Stimulated activated naive CD8-positive, alpha-beta T cell treated with anti-CD3 and anti-CD28 coated beads, Interleukin-15, Interleukin-2, amounts not matched to agents 100 U/mL and 50 U/mL, for 24 hours (primary cell): ENCODE results near the gene TNRC6C.
"Not testable (repeated sequence)": the region's sequence is repeated elsewhere in the genome, so short reads cannot be mapped to it uniquely, and the experiment has no call there.

Experiments
- ATAC-seq: fragments of 150-1000 bp; cut with Tn5 transposase; one replicate; pipeline ENCODE4 v1.10.0; 2021
- DNase-seq: peaks from one replicate; pipeline ENCODE4 v3.0.0; 2021

TNRC6C gene

DNA sequence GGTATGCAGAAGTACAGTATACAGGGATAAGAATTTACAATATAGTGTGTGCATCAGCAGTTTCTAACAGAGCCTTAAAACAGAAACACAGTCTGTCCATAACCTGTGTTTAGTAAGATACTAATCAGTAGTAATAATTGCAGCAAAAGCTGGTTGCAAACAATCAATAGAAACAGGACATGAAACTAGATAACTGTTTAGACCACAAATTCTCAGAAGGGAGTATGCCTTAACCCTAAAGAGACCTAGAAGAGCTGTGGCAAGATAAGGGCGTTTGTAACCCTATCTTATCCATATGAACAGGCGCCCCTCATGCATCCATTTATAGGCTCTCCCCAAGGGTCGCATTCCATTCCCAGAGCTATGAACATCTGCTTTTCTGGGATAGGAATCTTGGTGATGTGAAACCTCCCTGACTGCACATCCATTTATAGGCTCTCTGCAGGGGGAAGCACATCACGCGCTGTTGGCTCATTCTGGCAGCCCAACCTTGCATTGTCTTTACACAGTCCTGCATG is 123.9 kb downstream of the TNRC6C start:
- not testable (repeated sequence) for ATAC-seq, DNase-seq

DNA sequence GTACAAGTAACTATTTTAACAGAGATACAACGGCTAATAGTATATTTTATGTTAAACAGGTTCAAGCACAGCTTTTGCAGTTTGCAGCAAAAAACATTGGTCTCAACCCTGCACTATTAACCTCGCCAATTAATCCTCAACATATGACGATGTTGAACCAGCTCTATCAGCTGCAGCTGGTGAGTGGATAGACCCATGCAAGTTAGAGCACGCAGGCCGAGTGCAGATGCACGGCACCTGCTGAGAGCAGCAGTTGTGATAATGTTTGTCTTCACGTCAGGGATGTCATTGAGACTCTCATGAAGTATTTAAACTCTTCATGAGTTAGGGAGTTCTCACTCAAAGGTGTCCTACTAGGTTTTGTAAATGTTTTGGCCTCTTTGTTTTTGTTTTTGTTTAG is 124.5 kb downstream of the TNRC6C start:
- no peak for DNase-seq
- ATAC-seq, result no peak

GRCh38 chr17:78086740-78087139 is 128.2 kb downstream of the TNRC6C start:
- no peak for DNase-seq
- no peak for ATAC-seq

DNA sequence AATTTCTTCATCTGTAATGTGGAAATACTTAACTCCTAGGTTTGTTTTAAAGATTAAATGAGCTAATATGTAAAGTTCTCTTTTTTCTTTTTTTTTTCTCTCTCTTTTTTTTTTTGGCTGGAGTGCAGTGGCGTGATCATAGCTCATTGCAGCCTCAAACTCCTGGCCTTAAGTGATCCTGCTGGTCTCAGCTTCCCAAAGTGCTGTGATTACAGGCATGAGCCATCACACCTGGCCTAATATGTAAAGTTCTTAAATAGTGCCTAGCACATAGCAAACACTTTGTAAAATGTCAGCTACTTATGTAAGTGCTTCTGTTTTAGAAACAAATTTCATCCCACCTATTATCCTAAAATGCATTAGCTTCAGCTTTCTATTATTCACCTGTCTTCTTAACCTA is 130.0 kb downstream of the TNRC6C start:
- ATAC-seq (no peak), DNase-seq (no peak)

DNA sequence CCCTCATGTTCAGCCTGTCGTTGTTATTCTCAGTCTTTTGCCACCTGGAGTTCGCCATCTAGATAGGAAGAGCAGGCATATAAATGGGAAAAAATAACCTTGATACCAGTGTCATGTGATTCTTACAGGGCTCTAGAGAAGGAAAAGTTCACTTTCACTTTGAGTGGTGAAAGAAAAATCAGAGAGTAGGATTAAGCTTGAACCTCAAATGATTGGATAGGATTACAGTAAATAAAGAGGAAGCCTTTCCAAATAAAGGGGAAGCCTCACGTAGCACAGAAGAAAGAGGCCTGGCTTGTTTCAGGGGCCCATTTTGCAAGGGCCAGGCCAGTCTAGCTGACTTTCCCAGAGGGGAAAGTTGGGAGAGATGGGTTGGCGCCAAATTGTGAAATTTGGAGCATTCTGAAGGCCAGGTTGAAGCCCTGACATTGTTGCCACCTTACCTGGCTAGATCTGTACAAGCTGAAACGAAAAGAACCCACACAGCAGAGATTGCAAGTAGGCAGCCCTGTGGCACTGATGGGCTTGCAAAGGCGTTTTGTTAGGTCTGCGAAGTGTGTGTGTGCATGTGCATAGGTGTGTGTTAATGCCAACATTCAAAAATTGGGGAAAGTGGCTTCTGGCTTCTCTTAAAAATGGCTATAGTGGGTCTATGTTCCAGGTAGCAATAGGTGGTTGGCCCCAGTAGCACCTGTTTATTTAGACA is 131.2 kb downstream of the TNRC6C start:
- no peak for ATAC-seq
- no peak for DNase-seq

DNA sequence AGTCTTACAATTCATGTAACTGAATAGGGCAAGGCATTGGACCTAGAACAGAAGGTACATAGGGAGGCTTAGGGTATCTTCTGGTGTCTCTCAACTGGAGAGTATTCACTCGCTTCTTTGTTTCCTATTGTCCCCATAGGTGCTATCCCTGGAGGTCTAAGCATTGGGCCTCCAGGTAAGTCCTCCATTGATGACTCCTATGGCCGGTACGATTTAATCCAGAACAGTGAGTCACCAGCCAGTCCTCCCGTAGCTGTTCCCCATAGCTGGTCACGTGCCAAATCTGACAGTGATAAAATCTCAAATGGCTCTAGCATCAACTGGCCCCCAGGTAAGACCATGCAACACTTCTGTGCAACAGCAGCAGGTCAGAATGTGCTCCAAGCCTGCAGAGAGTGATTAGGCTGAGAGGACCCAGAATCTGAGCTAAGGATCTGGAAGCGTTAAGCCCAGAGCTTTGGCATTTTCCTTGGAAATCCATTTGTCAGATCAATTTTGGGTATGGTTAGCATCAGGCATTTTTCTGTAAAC is 134.4 kb downstream of the TNRC6C start:
- no peak for DNase-seq
- ATAC-seq, result no peak

DNA sequence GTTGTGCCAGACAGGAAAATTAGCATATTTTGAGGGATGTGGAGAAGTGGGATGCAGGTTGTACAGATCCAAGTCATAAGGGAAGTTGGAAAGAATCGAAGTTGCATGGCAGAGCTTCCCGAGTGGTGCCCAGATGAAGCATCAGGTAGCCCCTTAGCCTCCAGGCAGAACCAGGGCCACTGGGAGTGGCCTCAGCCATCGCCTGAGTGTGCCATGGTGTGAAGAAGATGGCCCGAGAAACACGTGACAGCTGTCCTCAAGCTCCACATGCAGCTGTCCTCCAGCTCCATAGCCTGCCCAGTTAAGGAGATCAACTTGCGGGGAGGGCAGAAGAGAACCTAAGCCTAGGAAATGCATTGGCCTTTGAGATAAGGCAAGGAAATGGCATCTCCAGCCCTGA is 136.5 kb downstream of the TNRC6C start:
- DNase-seq, result no peak
- ATAC-seq, result no peak

GRCh38 chr17:78096093-78096492 is 137.6 kb downstream of the TNRC6C start:
- ATAC-seq (no peak), DNase-seq (no peak)

DNA sequence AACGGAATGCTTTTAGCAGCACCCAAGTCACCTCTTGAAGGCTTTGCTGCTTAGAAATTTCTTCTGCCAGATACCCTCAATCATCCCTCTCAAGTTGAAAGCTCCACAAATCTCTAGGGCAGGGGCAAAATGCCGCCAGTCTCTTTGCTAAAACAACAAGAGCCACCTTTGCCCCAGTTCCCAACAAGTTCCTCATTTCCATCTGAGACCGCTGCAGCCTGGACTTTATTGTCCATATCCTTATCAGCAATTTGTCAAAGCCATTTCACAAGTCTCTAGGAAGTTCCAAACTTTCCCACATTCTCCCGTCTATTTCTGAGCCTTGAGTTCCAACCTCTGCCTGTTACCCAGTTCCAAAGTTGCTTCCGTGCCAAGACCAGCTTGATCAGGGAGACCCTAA is 142.6 kb downstream of the TNRC6C start:
- DNase-seq (no peak), ATAC-seq (no peak)

- DNase-seq (no peak), ATAC-seq (no peak)
Observed at GRCh38 chr17:78101542-78101941, 143.0 kb downstream of the TNRC6C start.

GRCh38 chr17:78103311-78103710 is 144.8 kb downstream of the TNRC6C start:
- ATAC-seq (no peak), DNase-seq (no peak)

DNA sequence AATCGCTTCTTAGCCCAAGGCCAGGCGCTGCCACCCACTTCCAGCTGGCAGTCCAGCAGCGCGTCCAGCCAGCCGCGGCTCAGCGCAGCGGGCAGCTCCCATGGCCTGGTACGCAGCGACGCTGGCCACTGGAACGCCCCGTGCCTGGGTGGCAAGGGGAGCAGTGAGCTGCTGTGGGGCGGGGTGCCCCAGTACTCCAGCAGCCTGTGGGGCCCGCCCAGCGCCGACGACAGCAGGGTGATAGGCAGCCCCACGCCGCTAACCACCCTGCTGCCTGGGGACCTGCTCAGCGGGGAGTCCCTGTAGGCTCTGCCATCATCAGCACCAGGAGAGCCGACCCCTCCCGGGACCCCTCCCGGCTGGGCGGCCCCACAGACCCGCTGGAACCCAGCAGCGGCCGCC is 146.0 kb downstream of the TNRC6C start:
- ATAC-seq, result peak; percentile 24

DNA sequence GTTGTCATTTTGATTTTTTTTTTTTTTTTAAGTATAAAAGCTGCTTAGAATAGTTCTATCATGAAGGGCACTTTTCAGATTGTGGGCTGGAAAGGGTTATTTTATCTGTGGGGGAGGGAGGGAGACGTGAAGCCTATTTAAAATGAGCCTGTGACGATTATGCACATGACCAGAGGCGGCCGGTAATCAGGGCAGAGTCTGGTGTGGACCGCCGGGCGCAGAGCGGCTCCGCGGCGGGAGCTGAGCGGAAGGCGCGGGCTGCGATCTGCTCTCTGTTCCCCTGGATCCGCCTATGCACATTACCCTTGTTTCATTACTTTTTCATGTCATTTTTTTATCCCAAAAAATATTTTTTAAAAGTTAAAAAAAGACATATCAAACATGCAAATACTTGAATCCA is 146.6 kb downstream of the TNRC6C start:
- no peak for DNase-seq
- no peak for ATAC-seq

More for the DNA sequence above, 146.0 kb downstream of the TNRC6C start:
- DNase-seq, result no peak

DNA sequence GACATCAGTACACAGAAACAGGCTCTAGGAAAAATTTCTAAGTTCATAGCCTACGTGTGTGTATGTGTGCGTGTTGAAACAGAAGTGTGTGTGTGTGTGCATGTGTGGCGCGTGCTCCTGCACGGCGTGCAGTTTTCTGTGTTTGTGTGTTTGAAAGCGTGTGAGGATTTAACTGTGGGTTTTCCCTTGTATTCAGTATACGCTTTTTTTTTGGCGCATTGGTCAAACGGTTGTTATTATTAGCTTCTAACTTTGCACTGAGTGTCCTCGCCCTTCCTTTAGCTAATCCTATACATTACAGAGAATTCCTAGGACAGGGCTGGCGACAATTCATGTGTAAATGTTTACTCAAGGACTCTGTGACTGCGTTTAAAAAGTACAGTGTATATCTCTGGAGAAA is 147.0 kb downstream of the TNRC6C start:
- ATAC-seq, result no peak
- no peak for DNase-seq

- ATAC-seq (no peak), DNase-seq (no peak)
Observed at GRCh38 chr17:78106211-78106610, 147.7 kb downstream of the TNRC6C start.

GRCh38 chr17:78107457-78107856 is 149.0 kb downstream of the TNRC6C start:
- DNase-seq, result no peak
- ATAC-seq, result no peak

DNA sequence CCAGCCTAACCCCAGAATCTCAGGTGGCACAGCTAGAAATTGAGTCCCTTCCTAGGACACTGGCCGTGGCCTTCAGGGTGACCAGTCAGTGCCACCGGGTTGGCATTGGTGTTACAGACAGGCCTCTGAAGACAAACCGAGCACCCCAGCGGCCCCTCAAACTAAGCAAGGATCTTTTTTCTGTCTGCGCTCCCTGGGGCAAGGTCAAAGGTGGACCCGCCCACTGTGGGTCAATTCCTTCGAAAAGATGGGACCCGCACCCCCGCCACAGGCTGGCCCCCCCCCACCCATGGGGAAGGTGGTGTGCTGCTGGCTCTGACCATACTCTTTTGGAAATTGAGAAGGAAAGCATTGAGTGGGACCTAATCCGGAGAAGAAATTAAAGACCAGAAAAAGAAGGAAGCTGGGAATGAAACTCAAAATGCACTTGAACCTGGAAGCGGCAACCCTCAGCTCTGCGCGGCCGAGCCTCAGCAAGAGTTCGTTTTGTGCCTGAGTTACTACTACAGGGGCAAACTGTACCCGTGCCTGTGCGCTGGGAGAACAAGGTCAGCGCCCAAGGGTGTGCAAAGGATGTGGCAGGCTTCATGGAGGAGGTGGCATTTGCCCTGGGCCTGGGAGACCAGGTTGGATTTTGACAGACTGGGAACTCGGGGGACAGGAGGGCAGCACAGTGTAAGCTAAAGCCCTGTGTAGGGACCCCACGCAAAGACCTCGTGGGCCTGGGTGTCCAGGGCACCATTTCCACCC is 149.6 kb downstream of the TNRC6C start:
- no peak for DNase-seq
- no peak for ATAC-seq

GRCh38 chr17:78108726-78109488 is 150.4 kb downstream of the TNRC6C start:
- no peak for DNase-seq
- no peak for ATAC-seq

- ATAC-seq (no peak), DNase-seq (no peak)
Observed at GRCh38 chr17:78109489-78109761, 150.9 kb downstream of the TNRC6C start.

- no peak for DNase-seq
- no peak for ATAC-seq
Observed at GRCh38 chr17:78110363-78111015, 152.0 kb downstream of the TNRC6C start.

DNA sequence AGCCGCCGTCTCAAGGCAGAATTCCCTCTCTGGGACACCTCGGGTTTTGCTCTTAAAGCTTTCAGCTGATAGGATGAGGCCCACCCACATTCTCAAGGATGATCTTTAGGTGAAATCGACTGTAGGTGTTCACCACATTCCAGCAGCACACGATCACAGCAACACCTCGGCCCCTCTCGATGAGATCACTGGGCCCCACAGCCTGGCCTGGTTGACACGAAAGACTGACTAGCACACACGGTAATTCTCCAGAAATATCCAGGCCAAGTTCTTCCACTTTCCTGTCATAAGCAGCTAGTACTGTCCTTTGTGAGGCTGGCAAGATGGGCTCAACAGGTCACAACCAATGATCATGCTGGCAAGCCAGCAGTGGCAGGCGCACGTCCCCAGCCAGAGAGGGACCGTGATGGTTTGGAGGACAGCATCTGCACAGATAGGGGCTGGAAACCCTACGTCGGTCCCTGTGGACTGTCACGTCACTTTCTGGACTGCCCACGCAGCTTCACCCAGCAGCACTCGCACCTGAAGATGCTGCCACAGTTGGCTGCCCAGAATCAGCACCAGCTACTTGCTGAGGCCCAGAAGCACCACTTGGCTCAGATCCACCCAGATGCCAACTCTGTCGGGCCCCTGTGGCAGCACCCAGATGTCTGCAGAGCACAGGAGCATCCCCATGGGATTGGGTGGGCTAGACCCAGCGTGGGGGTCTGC is 152.7 kb downstream of the TNRC6C start:
- ATAC-seq (no peak), DNase-seq (no peak)
